Vagina (tissue), 2 donors: ENCODE data around the gene SYT1. TPM values are rescaled to one million over a fixed set of nuclear protein-coding genes. Genes with fewer than 3 reads are reported as not detected.

Experiments used
- DNase-seq, 2 donors: peaks; one replicate each; pipeline ENCODE4 v3.0.0-alpha.2; 2017; ENCODE audit errors: extremely low spot score in 2 of 2
- H3K27ac ChIP-seq: fragments of 200-600 bp; sonication (generic); one replicate; pipeline ENCODE4 v1.5.1; 2019
- H3K27me3 ChIP-seq: fragments of 200-600 bp; sonication (generic); one replicate; pipeline ENCODE4 v1.5.1; 2019
- H3K36me3 ChIP-seq, 2 donors: fragments of 200-600 bp; sonication (generic); one replicate each; pipeline ENCODE4 v1.5.1; 2017 to 2019
- H3K4me1 ChIP-seq: fragments of 200-600 bp; sonication (generic); one replicate; pipeline ENCODE4 v1.5.1; 2019
- H3K4me3 ChIP-seq, 2 donors: fragments of 200-600 bp; sonication (generic); 1 replicate in 1 of 2; 2 replicates in 1 of 2; pipeline ENCODE4 v1.5.1; 2016 to 2019
- H3K9me3 ChIP-seq: fragments of 200-600 bp; sonication (generic); one replicate; pipeline ENCODE4 v1.5.1; 2019
- POLR2A ChIP-seq, 2 donors: fragments of 450-650 bp; IDR thresholded peaks; one replicate each; pipeline ENCODE4 v1.6.1; 2017; ENCODE audit warnings: antibody characterized with exemption in 2 of 2, mild to moderate bottlenecking in 2 of 2, moderate library complexity in 2 of 2
- POLR2AphosphoS5 ChIP-seq, 2 donors: sonication (generic); formaldehyde crosslinking; IDR thresholded peaks; one replicate each; pipeline ENCODE4 v1.9.0; 2017; ENCODE audit warnings: antibody characterized with exemption in 2 of 2, mild to moderate bottlenecking in 2 of 2, low read depth in 1 of 2; ENCODE audit not compliant: insufficient read depth in 1 of 2
- intact Hi-C: fragments of 100-400 bp; cut with DNase I; formaldehyde crosslinking; loops from one replicate; pipeline ENCODE4 v1.15.1; 2023
- total RNA-seq: library from RNA; depleted of rRNA; stranded (reverse); fragments of >200 nt; gene quantifications from one replicate; pipeline ENCODE4 v1.2.3, GENCODE V29; 2016
- TF ChIP-seq, protein P1 (sequence below), 3 experiments: fragments of 450-650 bp in 2 of 3; fragments of 200-600 bp in 1 of 3; sonication (generic) in 1 of 3; IDR thresholded peaks; one replicate each; pipeline ENCODE4 v1.5.1; 2017 to 2019; ENCODE audit warnings: antibody characterized with exemption in 3 of 3, mild to moderate bottlenecking in 2 of 3, moderate library complexity in 2 of 3

The SYT1 gene
- total RNA-seq, 1 donor from 2014 or later, result 13.3 TPM

DNA sequence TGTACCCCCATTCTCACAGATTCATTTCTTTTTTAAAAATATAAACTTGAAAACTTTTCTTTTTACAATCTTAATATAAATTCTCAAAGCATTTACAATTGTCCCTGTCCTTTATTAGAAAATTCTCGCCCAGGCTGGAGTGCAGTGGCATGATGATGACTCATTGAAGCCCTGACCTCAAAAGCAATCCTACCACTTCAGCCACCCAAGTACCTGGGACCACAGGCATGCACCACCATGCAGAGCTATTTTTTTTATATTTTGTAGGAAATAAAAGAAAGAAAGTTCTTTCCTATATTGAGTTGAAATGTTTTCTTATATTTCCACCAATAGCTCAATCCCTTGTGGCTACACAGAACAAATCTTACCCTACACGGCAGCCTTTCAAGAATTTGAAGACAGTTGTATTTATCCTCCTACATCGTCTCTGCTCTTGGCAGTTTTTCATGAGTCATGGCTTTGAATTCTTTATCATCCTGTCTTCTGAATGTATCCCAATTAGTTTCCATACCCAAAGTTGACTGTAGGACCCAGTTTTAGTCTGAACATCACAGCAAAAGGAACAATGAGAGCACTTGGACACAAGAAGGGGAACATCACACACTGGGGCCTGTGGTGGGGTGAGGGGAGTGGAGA lies 52.4 kb downstream of the SYT1 start:
- Histone ChIP-seq H3K9me3 (no peaks in the 10 kb centered on the region), H3K27me3 (no peaks in the 10 kb centered on the region), H3K27ac (no peak overlapping the region), H3K4me3 (no peak overlapping the region), H3K36me3 (no peaks in the 10 kb centered on the region), H3K4me1 (no peaks in the 10 kb centered on the region)
- intact Hi-C loops, result no loop called here
- DNase-seq, result no peak
- TF ChIP-seq POLR2A (IDR thresholded peaks at IDR 0.05) (no peak), POLR2AphosphoS5 (IDR thresholded peaks at IDR 0.05; ENCODE audit: insufficient read depth in 1 of 2, low read depth in 1 of 2) (no peak)
- TF ChIP-seq, protein P1, sequence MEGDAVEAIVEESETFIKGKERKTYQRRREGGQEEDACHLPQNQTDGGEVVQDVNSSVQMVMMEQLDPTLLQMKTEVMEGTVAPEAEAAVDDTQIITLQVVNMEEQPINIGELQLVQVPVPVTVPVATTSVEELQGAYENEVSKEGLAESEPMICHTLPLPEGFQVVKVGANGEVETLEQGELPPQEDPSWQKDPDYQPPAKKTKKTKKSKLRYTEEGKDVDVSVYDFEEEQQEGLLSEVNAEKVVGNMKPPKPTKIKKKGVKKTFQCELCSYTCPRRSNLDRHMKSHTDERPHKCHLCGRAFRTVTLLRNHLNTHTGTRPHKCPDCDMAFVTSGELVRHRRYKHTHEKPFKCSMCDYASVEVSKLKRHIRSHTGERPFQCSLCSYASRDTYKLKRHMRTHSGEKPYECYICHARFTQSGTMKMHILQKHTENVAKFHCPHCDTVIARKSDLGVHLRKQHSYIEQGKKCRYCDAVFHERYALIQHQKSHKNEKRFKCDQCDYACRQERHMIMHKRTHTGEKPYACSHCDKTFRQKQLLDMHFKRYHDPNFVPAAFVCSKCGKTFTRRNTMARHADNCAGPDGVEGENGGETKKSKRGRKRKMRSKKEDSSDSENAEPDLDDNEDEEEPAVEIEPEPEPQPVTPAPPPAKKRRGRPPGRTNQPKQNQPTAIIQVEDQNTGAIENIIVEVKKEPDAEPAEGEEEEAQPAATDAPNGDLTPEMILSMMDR (IDR thresholded peaks at IDR 0.05), result no peak

- intact Hi-C loops, result no loop called here
These were observed 52.9 kb downstream of the SYT1 start for GRCh38 chr12:78917513-78917912.

GRCh38 chr12:78918268-78918667 lies 53.7 kb downstream of the SYT1 start:
- Histone ChIP-seq H3K4me1 (no peaks in the 10 kb centered on the region), H3K27ac (no peak overlapping the region), H3K4me3 (no peak overlapping the region), H3K27me3 (no peaks in the 10 kb centered on the region), H3K36me3 (no peaks in the 10 kb centered on the region), H3K9me3 (no peaks in the 10 kb centered on the region)
- intact Hi-C loops, result no loop called here
- TF ChIP-seq POLR2AphosphoS5 (IDR thresholded peaks at IDR 0.05; ENCODE audit: insufficient read depth in 1 of 2, low read depth in 1 of 2) (no peak), POLR2A (IDR thresholded peaks at IDR 0.05) (no peak)
- TF ChIP-seq, protein P1 (IDR thresholded peaks at IDR 0.05), result no peak
- DNase-seq, result no peak

More at GRCh38 chr12:78917513-78917912, 52.9 kb downstream of the SYT1 start:
- Histone ChIP-seq H3K4me3 (no peak overlapping the region), H3K4me1 (no peaks in the 10 kb centered on the region), H3K27me3 (no peaks in the 10 kb centered on the region), H3K36me3 (no peaks in the 10 kb centered on the region), H3K9me3 (no peaks in the 10 kb centered on the region), H3K27ac (no peak overlapping the region)
- TF ChIP-seq POLR2A (IDR thresholded peaks at IDR 0.05), result no peak
- TF ChIP-seq, protein P1 (IDR thresholded peaks at IDR 0.05), result no peak
- no peak for TF ChIP-seq POLR2AphosphoS5 (IDR thresholded peaks at IDR 0.05; ENCODE audit: insufficient read depth in 1 of 2, low read depth in 1 of 2)
- DNase-seq, result no peak

DNA sequence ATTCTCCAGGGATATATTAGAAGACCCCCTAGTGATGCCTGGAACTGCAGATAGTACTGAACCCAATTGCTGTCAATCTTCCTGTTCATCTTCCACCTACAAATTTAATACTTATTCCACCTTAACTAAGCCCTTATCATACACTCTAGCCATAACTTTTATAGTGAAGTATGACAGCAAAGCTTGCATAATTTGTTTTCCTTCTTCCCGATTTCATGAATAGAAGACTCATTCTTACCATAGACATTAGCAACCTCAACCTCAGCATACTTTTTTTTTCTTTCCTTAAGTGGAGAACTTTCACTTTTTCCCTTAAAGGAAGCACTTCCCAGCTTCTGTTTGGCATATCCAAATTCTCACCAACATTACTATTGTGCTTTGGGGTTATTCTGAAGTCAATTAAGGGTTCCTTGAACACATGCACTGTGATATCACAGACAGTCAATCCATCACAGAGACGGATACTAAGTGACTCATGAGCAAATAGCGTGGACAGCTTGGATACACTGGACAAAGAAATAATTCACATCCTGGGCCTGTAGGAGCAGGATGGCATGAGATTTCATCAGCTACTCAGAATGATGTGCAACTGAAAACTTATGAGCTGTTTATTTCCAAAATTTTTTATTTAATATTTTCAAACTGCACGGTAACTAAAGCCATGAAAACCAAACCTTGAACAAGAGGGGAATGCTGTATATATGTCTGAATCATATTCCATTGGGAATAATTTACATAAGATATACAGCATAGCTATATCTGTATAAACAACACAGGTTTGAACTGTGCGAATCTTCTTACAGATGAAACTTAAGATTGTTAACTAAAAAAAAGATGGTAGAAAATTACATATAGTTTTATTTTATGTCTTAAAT lies 63.9 kb downstream of the SYT1 start:
- Histone ChIP-seq H3K36me3 (no peaks in the 10 kb centered on the region), H3K9me3 (no peaks in the 10 kb centered on the region), H3K4me3 (no peak overlapping the region), H3K4me1 (no peaks in the 10 kb centered on the region), H3K27ac (no peak overlapping the region), H3K27me3 (no peaks in the 10 kb centered on the region)
- no peak for DNase-seq
- TF ChIP-seq, protein P1 (IDR thresholded peaks at IDR 0.05), result no peak
- TF ChIP-seq POLR2AphosphoS5 (IDR thresholded peaks at IDR 0.05; ENCODE audit: insufficient read depth in 1 of 2, low read depth in 1 of 2), result no peak
- intact Hi-C loops, result no loop called here

DNA sequence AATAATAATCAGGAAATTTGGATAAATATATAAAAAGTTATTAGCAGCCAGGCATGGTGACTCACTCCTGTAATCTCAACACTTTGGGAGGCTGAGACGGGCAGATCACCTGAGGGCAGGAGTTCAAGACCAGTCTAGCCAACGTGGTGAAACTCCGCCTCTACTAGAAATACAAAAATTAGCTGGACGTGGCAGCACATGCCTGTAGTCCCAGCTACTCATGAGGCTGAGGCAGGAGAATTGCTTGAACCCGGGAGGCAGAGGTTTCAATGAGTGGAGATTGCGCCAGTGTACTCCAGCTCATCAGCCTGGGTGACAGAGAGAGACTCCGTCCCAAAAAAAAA lies 64.5 kb downstream of the SYT1 start:
- no peak for DNase-seq
- intact Hi-C loops, result no loop called here
- no peak for TF ChIP-seq POLR2AphosphoS5 (IDR thresholded peaks at IDR 0.05; ENCODE audit: insufficient read depth in 1 of 2, low read depth in 1 of 2)
- no peak for TF ChIP-seq POLR2A (IDR thresholded peaks at IDR 0.05)
- TF ChIP-seq, protein P1 (IDR thresholded peaks at IDR 0.05), result no peak
- Histone ChIP-seq H3K27me3 (no peaks in the 10 kb centered on the region), H3K27ac (no peak overlapping the region), H3K36me3 (no peaks in the 10 kb centered on the region), H3K9me3 (no peaks in the 10 kb centered on the region), H3K4me3 (no peak overlapping the region), H3K4me1 (no peaks in the 10 kb centered on the region)
